HG03439 (cell line): ENCODE measurements around the gene NHERF2.
A peak's percentile ranks its signal among the peaks of the same experiment; 100 is the strongest.
"Not testable (repeated sequence)": the region's sequence is repeated elsewhere in the genome, so short reads cannot be mapped to it uniquely, and the experiment has no call there.

Experiments used
- ATAC-seq: cut with Tn5 transposase; IDR thresholded peaks from one replicate; pipeline ENCODE4 v1.9.1; 2021; ENCODE audit warnings: mild to moderate bottlenecking, moderate library complexity; ENCODE audit not compliant: unreplicated experiment

Gene NHERF2

DNA sequence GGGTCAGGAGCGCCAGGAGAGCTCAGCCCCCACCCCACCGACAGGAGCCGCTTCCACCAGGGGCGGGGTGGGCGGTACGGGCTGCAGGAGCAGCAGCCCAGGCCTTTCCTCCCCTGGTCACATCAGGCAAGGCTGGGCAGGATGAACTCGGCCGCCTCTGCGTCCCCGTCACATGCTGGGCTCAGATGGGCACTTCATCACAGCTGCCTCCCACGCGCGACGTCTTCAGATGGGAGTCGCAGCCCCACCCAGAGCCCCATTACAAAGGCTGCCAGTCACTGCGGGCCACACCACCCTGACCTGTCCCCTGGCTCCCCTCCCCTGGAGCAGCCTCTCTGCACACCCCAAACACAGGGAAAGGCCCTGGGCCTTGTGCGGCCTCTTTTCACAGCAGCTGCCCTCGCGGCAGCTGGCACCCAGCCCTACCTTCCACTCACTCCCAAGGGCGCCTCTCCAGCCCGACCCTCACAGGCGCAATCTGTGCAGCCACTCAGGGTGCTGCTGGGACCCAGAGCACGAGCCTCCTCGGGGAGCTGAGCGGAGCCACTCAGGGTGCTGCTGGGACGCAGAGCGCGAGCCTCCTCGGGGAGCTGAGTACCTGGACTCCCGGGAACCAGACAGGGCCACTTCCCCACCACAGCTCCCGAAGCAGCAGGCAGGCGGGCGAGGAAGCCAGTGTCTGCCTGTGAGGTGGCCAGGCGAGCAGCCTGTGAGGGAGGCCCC, 21.7 kb upstream of the NHERF2 start:
- ATAC-seq = no peak

DNA sequence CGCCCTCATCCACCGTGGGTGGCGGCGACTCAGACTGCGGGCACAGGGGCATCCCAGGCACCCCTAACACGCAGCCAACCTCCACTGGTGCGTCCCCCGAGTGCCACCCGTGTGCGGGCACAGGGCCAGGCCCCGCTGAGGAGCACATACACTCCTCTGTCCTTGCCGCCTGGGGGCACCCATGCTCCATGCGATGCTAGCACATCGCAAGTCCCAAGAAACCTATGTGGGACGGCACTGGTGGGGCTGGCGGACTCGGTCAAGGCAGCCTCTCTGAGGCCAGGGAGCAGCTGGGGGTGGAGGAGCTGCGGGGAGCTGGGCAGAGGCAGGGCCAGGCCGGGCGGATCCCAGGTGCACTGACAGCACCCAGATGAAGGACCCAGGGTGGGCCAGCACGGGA, 21.1 kb upstream of the NHERF2 start:
- no peak for ATAC-seq

DNA sequence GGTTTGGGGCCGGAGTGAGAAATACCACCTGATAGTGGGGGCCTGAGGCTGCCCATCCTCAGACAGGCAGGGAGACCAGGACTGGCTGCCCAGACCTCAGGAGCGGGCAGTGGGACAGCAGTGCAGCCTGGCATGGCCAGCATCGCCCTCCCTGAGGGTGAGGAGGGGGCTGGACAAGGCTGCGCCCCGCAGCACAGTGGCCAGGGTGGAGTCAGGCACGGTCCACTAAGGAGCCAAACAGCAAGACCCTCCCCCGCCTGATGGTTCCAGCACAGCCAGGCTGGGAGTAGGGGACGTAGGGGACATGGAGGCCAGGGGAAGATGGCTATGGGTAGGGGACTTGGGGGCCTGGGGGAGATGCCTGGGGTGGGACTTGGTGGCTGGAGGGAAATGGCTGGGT, 20.4 kb upstream of the NHERF2 start:
- ATAC-seq = no peak

DNA sequence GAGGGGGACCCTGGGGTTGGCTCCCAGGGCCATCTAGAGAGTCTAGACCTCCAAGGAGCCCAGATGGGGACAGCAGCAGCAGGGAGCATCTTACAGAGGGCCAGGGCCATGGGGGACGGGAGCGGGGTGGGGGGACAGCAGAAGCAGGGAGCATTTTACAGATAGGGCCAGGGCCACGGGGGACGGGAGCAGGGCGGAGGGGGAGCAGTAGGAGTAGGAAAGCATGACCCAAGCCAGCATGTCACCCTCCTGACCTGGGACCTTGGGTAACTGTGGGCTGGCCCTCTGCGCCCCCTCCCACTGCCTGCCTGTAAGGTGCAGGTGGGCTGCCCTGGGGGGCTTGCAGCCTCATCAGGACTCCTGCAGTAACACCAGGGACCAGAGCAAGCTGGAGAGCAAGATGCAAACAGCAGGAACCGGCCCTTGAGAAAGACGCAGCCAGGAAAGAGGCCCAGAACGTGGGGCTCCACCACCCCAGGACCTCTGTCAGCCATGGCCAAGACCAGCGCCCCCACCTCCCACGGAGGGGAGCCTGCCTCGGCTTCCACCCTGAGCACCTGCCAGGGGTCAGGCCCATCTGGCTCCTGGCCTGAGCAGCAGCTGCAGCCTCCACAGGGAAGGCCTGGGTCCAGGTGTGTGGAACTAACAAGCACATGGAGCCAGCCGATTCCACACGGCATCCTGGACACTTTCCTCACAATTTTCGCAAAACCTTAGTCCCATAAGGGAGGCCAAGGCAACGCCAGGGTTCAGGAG, 19.4 kb upstream of the NHERF2 start:
- no peak for ATAC-seq

DNA sequence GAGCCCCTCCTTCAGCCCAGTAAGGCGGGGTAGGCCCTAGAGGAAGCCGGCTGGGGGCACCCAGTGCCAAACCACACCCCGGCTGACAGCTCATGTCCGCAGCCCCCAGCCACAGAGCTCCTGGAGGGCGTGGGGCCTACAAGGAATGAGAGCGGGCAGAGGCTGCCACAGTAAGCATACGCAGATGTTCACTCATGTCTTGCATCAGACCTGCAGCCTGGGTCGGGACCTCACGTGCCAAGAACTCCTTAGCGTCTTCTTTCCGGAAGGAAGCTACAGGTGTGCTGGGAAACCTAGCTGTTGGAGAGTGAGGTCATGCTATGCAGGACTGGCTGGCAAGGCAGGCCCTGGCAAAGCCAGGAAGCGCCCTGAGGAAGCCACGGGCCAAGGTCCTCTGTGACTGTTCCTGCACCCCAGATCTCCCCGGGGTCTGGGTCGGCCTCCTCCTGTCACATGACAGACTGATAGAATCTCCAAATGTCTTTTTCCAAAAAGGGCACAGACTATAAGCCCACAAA, 18.6 kb upstream of the NHERF2 start:
- no peak for ATAC-seq

DNA sequence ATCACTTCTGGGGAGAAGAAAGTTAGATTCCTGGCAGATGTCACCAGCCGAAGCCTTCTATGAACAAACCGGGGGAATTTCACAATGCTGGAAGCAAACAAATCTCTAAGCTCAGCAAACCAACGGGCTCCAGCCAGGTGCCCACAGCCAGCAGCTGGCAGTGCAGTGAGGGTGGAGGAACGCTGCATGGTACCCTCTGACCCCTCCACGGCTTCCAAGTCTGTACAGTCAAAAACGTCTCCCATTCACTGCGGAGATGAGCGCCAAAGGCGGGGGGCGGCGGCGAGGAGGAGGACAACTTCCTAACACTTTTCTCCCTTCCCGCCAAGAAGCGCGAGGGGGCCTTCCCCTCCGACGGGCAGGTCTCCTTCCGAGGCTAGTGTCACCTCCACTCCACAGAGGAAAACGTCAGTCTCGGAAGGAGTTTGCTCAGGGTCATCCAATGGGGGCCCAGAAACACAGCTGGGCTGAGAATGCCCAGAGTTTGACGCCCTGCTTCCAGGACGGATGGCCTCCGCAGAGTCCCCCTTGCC, 18.0 kb upstream of the NHERF2 start:
- ATAC-seq = no peak

DNA sequence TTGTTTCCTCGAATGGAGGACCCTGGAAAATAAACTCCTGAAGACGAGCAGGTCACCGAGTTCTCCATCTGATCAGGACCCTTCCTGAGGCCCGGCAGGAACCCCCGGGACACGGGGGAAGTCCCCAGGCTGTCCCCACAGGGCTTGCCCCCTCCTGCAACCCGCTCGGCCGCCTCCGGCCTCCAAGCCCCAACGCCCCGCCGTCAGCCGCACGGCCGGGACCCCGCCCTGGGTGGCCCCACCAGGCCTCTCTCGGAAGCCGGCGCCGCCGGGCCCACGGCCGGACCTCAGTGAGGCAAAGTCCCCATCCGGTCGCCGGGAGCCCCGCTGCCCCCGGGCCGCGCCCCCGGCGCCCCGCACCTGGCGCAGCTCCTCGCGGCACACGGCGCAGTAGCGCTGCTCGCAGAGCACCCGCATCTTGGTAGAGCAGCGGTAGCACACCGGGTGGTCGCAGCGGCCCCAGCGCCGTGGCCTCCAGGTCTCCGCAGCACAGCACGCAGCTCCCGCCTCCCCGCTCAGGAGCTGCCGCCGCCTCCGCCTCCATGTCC, 17.5 kb upstream of the NHERF2 start:
- peak; percentile 33 for ATAC-seq

DNA sequence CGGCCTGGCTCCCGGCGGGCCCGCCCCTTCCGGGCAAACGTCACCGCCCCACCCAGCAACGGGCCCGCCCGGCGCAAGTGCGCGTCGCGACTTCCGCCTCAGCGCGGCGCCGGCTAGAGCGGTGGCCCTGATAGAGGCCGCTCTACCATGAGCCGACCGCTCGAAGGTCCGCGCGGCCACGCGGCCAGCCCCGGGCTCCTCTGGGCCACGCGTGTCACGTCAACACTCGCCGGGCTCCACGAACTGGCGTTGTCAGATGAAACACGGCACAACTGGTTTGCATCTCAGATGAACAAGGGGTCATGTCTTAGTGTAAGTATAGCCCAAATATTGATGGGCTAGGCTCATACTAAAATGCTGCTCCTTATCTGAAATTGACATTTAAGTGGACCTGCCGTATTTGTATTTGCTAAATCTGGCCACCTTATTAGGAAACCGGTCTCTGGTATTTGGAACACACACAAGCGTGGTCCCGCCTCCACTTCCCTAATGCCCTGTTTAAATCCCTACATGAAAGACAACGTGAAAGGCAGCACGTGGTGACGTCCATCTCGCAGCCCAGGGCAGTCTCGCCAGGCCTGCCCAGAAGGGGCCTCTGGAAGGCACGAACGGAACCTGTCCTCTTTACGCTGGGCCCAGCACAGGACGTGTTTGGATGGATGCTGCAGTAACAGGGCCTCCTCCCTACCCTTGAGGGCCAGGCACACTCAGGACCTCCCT, 16.8 kb upstream of the NHERF2 start, which contains the start of gene ZNF598:
ZNF598 (minus strand) TSS at position 31 of the 720 bp plus-strand sequence.
- peak; percentile 73 for ATAC-seq

DNA sequence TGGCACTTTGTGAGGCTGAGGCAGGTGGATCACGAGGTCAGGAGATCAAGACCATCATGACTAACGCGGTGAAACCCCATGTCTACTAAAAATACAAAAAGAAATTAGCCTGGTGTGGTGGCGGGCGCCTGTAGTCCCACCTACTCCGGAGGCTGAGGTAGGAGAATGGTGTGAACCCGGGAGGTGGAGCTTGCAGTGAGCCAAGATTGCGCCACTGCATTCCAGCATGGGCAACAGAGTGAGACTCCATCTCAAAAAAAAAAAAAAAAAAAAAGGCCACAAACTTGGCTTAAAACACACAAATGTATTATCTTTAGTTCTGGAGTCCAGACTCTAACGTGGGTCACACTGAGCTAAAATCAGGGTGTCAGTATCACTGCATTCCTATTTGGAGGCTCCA, 15.0 kb upstream of the NHERF2 start:
- not testable (repeated sequence) for ATAC-seq

DNA sequence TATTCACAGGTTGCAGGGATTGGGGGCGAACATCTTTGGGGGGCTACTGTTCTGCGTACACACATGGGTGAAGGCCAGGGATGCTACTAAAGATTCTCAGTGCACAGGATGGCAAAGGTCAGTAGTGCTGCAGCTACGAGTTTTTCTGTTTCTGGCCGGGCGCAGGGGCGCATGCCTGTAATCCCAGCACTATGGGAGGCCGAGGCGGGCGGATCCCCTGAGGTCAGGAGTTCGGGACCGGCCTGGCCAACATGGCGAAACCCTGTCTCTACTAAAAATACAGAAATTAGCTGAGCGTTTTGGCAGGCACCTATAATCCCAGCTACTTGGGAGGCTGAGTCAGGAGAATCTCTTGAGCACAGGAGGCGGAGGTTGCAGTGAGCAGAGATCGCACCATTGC, 13.2 kb upstream of the NHERF2 start:
- no peak for ATAC-seq

DNA sequence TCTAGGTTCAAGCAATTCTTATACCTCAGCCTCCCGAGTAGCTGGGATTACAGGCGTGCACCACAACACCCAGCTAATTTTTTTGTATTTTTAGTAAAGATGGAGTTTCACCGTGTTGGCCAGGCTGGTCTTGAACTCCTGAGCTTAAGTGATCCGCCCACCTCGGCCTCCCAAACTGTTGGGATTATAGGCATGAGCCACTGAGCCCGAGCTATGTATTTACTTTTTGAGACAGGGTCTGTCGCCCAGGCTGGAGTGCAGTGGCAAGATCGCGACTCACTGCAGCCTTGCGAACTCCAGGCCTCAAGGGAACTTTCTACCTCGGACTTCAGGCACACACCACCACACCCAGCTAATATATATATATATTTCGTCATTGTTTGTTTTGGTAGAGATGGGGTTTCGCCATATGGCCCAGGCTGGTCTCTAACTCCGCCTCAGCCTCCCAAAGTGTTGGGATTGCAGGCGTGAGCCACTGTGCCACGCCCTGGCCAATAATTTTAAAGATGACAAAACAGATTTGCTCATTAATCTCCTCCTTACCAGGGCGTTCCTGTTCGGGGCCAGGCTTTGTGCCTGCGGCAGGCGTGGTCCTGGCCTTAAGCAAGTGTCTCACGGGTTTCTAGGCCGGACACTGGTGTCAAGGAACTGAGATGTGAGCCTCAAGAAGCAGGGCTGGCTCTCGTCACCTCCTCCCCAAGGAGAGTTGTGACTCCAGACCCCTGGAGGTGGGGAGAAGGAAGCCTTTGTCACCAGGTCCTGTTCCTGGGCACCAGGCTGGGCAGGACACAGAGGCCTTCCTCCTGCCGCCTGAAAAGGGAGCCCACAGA, 11.4 kb upstream of the NHERF2 start:
- no peak for ATAC-seq

DNA sequence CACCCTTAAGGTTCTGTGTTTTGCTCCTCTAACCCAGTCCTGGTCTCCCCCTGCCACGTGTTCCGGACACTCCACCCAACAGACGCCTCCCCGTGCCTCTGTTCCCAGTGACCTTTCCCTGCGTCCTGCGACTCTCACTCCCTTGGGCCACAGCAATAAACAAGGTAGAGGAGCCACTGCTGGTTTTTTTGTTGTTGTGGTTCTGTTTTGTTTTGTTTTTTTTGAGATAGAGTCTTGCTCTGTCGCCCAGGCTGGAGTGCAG, 10.8 kb upstream of the NHERF2 start:
- ATAC-seq = no peak

DNA sequence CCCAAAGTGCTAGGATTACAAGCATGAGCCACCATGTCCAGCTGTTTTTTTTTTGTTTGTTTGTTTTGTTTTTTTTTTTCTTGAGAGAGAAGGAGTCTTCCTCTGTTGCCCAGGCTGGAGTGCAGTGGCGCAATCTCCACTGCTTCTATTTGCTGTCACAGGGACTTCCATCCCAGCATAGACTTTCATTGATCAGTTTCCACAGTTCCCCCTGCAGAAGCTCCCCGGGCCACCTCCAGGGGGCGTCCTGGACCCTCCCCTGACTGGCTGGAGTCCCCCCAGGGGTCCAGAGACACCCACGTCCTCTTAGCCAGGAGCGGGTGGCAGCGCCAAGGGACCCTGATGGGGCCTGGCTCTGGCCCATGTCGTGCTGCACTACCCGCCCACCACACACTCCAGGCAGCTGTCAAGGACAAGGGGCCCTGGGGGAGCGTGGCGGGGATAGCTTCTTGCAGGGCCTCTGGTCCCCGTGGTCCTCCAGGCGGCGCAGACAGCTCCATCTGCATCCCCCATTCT, 10.2 kb upstream of the NHERF2 start:
- no peak for ATAC-seq

DNA sequence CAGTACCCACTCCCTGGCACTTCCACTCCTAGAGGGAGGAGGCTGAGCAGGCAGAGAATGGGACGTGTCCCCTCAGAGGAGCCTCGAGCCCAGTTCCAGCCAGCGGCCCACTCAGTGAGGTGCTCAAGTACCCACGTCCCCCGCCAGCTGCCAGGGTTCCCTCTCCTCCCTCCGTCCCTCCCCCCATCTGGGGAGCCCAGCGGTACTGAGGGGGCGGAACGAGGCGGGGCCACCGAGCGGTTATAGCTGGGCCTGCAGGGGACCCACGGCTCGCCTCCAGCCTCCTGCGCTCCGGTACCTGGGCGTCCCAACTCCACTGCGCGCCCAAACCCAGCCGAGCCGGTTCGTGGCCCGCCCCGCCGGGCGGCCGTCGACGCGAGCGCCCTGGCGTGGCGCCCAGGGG, 7.2 kb upstream of the NHERF2 start, which contains the start of gene NPW:
NPW (plus strand) TSS at position 268 of the 403 bp plus-strand sequence.
- ATAC-seq = no peak

DNA sequence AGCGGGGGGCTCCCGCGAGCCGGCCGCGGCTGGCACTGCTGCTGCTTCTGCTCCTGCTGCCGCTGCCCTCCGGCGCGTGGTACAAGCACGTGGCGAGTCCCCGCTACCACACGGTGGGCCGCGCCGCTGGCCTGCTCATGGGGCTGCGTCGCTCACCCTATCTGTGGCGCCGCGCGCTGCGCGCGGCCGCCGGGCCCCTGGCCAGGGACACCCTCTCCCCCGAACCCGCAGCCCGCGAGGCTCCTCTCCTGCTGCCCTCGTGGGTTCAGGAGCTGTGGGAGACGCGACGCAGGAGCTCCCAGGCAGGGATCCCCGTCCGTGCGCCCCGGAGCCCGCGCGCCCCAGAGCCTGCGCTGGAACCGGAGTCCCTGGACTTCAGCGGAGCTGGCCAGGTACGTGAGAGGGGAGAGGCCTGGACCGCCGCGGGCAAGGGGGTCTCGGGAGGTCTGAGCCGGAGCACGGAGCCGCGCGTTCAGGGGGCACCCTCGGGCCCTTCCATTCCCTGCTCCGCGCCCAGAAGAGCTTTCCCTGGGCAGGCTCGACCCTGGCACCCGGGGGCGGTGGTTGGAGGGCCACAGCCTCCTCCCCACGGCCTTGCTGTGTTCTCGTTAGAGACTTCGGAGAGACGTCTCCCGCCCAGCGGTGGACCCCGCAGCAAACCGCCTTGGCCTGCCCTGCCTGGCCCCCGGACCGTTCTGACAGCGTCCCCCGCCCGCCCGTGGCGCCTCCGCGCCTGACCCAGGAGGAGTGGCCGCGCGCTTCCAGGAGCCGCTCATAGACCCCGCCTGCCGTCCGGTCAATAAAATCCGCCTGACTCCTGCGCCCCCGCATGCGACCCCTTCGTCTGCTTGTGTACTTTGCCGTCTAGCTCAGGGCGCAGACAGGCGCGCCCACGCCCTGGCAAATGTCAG, 6.5 kb upstream of the NHERF2 start:
- ATAC-seq = no peak

DNA sequence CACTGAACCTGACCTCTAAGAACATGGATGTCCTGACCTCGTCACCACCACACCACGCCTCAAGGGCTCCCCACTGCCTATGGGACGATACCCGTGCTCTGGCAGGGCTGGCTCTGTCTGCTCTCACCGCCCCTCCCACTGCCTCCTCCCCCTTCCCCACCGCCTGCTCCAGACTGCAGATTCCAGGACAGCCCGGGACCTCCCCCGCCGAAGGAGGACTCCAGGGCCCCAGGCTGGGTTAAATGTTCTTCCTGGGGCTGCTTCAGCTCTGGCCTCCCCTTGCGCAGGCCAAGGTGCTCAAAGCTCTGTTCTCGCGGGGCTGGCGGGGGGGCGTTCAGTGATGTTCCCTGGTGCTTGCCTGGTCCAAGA, 4.0 kb upstream of the NHERF2 start:
- peak; percentile 14 for ATAC-seq

DNA sequence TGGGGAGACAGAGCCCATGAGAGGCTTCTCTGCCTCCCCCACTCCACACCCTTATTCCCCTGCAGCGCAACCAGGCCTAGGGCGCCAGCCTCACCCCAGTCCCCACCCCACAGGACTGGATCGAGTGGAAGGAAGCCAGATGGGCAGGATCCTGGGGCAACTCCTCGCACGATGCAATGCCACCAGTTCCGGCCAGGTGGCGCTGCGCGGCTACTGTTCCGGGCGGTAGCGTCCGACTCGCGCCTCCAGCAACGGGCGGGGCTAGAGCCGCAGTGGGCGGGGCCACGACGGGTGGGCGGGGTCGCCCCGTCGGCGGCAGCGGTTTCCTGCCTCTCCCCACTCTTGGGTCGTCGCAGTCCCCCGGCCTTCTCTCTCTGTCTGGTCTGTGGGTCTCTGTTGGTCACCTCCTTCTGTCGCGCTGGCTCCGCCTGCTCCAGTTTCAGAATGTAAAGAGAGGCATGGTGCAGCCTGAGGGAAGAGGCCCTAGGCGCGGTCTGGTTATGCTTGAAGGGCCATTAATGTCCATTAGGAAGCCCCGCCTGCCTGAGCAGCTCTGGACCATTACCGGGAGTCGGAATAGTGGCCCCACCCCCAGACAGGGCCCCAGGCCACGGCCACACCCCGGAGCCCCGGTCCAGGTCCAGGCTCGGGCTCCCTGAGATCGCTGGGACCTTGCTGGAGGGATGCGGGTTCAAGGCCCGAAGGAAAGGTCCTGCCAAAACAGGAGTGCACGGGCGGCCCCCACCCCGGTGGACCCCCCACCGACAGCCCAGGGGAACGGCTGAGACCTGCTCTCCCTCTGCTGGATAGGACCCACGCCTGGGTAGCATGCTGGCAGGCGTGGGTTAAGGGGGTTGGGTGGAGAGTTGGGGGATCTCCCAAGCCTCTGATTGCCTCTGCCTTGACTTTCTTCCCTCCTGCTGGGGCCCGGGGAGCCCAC, 3.3 kb upstream of the NHERF2 start:
- ATAC-seq = peak; percentile 65

DNA sequence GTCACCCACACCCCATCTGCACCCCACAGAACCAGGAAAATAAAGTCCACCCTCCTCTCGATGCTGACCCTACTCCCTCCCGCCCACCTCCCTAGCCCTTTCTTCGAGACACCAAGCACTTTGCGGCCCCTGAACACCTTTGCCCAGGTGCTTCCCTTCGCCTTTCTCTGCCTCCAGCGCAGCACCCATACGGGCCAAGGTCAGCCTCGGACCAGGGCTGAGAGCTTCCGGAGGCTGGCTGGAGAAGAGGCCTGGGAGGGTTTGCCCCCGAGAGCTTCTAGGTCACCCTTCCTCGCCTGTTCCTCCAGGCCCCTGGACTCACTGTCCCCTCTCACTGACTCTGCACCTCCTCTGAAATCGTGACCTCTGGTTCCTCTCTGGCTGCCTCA, 2.7 kb upstream of the NHERF2 start:
- no peak for ATAC-seq
